Measurements from ENCODE around the gene OR2T34.
"Not testable (repeated sequence)": the region's sequence is repeated elsewhere in the genome, so short reads cannot be mapped to it uniquely, and the experiment has no call there.

The OR2T34 gene, protein sequence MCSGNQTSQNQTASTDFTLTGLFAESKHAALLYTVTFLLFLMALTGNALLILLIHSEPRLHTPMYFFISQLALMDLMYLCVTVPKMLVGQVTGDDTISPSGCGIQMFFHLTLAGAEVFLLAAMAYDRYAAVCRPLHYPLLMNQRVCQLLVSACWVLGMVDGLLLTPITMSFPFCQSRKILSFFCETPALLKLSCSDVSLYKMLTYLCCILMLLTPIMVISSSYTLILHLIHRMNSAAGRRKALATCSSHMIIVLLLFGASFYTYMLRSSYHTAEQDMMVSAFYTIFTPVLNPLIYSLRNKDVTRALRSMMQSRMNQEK

DNA sequence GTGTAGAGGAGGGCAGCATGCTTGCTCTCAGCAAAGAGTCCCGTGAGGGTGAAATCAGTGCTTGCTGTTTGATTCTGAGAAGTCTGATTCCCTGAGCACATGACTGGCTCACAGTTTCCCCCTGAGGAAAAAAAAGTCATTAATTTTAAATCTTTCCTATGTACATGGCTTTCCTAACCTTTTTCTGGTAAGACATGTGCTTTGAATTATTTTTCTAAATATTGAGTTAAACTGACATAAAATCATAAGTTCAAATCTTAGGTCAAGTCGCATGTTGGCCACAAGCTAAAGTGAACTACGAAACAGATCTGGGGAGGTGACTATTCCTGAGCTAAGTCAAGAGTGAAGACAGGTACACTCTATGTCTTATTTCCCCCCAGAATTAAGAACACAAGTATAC lies at the start of gene OR2T34:
OR2T34 (minus strand) TSS at position 101 of the 400 bp plus-strand sequence; CDS start at position 101, 0 bp downstream.
- DNase-seq: not testable (repeated sequence)

DNA sequence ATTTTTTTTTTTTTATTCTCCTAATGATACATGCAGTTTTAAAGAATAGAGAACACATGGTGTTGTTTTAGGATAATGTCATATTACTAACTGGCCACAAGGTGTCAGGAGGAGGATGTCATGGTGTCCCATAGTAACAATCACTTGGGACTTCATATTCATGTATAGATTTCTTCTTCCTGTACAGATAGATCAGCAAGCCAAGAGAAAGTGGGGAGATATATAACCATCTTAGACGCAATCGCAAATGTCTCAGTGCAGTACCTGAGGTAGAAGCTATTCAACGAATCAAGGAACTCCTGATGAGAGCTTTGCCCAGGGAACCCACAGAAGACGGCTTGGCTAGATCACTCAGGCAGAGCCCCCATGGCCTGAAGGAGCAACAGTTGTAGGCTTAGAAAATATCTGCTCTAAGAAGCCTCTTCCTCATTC lies 48.0 kb upstream of the OR2T34 start:
- DNase-seq: no peak

DNA sequence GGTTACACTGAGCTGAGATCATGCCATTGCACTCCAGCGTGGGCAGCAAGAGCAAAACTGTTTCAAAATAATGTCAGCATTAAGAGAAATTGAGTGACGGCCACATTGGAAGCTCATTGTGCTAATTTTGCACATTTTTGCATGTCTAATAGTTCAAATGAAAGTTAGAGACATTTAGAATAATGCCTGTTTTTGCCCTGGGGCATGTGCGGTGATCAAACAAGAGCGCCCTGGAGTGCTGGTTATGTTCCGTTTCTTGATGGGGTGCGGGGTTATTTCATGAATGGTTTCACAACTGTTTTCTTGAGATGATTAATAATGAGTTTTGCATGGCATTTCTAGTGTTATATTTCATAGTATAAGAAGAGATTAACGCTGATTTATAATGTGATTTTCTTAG lies 47.2 kb upstream of the OR2T34 start:
- DNase-seq: no peak

DNA sequence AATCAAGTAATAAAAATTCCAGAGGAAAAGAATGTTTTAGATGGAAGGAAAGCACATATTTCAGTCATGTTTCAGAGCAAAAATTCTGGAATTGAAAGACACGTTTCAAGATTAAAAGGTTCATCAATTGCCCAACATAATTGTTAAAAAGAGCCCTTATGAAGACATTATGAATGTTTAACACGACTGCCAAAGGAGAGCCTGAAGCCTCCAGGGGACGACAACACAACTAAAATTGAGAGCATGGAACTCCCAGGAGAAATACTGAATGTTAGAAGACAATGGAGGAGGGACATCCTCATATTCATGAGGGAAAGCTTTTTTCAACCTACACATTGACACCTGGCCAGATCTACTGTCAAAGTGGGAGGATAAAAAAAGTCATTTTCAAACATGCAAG lies 44.3 kb upstream of the OR2T34 start:
- DNase-seq: no peak

DNA sequence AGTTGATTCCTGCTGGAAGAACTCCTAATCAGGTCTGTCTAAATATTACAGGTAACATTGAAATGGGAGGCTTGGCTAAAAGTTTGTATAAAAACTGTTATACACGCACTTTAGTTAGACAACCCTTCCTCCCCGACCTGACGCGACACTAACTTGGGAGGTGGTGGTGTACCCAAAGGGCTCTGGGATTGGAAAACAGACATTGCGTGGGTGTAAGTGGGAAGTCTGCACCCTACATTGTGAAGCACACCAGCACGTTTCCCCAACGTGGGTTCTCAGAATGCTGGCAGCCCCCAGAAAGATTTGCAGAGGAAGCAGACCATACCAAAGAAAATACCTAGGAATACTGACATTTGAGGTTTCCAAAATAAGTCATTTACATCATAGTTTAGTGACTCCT lies 43.6 kb upstream of the OR2T34 start:
- no peak for DNase-seq

DNA sequence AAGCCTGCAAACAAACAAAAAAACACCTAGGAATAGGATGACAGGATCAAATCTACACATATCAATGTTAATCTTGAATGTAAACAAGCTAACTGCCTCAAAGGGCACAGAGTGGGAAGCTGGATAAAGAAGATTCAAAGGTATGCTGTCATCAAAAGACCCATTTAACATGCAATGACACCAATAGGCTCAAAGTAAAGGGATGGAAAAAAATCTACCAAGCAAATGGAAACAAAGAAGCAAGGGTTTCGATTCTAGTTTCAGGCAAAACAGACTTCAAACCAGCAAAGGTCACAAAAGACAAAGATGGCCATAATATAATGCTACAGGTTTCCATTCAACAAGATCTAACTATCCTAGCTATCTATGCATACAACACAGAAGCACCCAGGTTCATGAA lies 39.2 kb upstream of the OR2T34 start:
- no peak for DNase-seq

DNA sequence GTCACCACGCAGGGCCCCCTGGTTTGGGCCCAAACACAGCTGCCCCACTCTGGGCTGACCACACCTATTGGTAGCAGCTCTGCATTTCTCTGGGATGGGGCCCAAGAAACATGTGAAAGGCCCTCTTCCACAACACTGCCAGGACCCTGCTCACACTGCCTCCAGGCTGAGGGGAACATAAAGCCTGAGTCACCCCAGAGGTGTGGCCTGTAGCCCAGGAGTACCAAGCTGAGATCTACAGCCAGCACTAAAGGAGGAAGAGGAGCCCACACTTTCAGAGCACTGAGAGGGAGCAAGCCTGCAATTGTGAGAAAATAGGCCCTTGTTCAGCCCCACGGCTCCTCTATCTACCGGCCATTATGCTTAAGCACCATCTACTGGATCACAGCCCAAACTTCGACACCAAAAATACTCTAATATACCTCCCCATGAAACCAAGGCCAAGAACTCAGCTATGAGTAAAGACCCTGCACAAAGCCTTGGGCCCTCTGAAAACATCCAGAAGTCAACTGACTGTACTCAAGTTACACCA lies 37.4 kb upstream of the OR2T34 start:
- DNase-seq: no peak

DNA sequence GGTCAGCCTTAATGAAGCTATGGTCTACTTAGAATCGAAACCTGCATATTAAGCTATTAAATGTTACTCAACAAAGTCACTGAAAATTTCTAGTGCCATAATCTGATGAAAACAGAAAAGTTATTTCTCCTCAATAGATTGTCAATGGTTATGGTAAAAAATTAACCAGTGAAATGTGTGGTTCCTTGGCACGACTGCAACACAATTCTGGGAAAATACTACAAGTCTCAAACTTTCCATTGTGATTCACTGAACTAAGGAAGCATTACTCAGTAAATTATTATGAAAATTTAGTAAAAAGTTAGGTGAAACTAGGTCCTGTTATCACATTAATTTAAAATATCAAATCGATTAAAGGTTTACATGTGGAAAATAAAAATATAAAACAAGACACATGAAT lies 35.7 kb upstream of the OR2T34 start:
- DNase-seq: no peak

DNA sequence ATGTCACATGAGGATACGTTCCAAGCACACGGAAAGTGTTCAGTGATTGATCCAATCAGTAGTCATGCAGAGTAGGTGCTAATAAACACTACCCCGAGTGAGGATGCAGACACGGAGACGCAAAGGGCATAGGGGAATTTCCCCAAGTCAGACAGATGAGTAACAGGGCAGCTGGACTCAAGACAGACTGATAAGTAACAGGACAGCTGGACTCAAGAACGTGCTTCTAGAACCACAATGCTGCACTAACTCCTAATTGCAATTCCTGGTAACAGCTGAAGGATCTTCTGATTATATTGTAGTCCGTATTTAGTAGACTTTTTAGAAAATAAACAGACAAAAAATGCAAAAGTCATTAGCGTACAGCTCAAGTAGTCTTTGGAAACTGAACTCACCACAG lies 24.8 kb upstream of the OR2T34 start:
- DNase-seq: no peak

DNA sequence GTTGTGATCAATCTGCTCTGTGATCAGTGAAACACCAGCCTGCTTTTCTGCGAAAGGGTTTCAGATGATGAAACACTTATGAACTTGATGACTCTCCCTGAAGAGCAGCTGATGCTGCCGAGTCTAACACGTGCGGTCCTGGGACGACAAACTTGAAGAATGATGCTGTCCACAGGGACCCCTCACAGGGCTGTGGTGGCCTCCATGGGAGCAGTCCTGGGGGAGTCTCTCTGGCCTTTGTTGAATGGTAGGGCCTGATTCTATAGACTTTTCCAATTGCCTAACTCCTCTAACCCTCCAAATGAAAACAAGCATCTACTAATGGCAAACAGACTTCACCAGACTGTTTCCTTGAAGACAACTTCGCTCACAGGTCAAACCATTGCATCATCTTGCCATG lies 23.0 kb upstream of the OR2T34 start, which contains the start of gene OR2T10:
OR2T10 (minus strand) TSS at position 112 of the 400 bp plus-strand sequence. CDS start 3,932 bp downstream, outside the sequence.
- no peak for DNase-seq

DNA sequence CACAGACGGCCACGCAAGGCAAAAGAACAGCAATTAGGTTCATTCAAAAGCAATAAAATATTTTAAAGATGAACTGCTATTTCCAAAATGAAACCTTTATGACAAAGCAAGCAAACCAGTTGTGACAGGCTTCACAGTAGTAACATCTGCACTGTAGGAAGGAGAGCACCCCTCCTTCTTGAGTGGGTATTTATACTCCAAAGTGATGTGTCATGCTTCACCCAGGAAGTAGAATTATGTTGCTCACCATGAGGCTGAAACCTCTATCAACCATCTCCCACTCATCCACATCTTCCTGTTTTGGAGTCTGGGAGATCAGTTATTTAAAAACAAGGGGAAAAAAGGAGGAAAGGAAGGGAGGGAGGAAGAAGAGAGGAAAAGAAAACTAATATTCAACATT lies 22.1 kb upstream of the OR2T34 start:
- DNase-seq: no peak

DNA sequence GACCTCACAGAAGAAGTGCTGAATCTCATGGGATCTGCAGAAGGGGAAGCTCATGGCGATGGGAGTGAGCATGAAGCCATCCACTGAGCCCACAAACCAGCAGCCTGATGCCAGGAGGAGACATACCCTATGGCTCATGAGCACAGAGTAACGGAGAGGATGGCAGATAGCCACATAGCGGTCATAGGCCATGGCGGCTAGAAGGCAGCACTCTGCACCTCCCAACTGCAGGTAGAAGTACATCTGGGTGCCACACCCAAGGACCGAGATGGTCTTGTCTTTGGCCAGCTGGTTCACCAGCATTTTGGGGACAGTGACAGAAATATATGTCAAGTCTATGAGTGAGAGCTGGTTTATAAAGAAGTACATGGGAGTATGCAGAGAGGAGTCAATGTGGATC lies 18.7 kb upstream of the OR2T34 start:
- no peak for DNase-seq

DNA sequence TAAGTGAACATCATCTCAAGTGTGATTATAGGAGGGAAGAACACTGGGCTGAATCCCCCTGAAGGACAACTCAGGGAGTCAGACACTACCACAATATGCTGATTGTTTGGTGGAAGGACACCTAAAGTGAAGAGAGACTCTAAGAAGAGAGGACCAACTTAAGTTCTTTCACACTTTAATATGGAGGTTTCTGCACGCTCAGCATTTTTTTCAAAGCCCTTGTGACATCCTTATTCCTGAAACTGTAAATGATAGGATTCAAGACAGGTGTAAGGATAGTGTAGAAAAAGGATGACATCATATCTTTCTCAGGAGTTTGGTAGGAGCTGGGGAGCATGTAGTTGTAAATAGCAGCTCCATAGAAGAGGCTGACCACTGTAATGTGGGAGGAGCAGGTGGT lies 18.1 kb upstream of the OR2T34 start:
- no peak for DNase-seq

DNA sequence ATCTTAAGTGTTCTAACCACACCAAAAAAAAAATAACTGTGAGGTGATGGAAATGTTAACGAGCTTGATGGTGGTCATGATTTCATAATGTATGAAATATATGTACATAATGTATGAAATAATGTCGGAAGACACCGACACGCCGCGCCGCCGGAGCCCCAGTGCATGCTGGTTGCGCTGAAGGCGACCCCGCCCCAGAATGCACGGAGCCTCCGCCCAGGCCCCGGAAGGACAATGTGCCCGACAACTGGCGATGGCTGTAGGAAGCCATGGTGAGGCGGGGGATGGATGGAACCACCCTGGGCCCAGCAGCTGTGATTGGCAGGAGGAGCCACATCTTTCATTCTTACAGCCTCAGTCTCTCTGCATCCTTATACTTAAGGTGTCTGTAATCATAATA lies 15.5 kb upstream of the OR2T34 start:
- DNase-seq: no peak

DNA sequence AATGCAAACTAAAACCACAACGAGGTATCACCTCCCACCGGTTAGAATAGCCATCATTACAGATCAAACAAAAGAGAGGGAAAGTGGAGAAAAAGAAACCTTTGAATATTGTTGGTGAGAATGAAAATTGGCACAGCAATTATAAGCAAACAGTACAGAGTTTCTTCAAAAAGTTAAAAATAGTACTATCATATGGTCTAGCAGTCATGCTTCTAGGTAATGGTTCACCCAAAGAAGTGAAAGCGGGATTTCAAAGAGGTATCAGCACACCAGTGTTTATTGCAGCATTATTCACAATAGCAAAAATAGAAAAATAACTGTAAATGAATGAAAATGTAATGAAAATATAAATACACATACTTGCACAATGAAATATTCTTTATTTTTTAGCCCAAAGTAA lies 14.8 kb upstream of the OR2T34 start:
- no peak for DNase-seq

DNA sequence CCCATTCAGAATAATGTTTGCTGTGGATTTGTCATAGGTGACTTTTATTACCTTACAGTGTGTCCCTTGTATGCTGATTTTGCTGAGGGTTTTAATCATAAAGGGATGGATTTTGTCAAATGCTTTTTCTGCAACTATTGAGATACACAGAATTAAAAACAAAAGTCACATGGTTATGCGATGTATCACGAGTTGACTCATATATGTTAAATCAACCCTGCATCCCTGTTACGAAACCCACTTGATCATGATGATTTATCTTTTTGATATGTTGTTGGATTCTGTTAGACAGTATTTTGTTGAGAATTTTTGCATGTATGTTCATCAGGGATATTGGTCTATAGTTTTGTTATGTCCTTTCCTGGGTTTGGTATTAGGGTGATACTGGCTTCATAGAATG lies 10.7 kb upstream of the OR2T34 start:
- no peak for DNase-seq

DNA sequence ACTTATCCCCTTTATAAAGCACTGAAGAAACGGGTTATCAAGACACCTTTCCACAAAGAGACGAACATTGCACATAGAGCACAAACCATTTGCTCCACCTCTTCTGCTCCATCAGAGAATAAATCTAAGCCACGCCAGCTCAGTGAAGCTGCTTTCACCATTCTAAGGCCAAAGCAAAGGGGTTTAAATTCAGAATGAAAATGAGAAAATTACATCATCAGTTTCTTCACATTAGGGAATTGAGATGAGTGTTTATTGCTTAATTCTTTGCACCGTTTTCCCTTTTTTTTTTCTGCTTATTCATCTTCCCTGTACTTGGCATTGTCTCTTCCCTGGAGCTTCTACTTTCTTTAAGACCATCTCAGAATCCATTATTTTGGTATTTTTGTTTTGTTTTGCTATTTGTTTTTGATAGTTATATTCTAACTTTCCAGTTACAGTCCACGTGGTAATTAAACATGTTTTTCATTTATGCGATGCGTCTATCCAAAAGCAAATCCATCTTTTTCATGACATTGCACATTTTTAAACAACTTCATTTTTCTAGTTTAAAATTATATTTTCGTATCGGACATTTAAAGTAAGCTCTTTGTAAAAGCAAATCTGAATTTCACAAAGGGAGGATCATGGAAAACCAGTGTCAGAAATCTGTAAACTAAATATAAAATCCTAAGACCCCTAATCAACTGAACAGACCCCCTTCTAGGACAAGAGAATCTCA lies 1.9 kb upstream of the OR2T34 start:
- no peak for DNase-seq

DNA sequence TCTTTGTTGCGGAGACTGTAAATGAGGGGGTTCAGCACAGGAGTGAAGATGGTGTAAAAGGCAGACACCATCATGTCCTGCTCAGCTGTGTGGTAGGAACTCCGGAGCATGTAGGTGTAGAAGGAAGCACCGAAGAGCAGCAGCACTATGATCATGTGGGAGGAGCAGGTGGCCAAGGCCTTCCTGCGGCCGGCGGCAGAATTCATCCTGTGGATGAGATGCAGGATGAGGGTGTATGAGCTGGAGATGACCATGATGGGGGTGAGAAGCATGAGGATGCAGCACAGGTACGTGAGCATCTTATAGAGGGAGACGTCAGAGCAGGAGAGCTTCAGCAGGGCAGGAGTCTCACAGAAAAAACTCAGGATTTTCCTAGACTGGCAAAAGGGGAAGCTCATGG lies 701 bp downstream of the OR2T34 start:
- not testable (repeated sequence) for DNase-seq

DNA sequence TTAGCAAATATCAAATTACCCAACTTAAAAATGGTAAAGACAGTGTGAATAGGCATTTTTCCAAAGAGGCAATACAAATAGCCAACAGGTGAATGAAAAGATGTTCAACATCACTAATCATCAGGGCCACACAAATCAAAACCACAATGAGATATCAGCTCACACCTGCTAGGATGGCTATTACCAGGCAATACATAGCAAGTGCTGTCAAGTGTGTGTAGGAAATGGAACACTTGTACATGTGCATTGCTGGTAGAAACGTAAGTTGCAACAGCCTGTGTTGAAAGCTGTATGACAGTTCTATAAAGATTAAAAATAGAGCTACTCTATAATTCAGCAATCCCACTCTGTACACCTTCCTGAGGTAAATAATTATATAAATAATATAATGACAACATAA lies 2.5 kb downstream of the OR2T34 start:
- not testable (repeated sequence) for DNase-seq

DNA sequence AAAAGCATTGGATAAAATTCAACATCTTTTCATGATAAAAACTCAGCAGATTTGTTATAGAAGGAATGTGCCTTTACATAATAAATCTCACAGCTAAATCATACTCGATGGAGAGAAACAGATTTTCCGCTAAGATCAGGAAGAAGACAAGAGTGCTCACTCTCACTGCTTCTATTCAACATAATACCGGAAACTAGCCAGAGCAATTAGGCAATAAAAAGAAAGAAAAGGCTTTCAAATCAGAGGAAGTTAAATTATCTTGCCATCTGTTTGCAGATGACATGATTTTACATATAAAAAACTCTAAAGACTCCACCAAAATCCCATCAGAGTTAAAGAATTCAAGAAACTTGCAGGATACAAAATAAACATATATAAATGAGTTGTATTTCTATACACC lies 3.7 kb downstream of the OR2T34 start:
- DNase-seq: not testable (repeated sequence)

DNA sequence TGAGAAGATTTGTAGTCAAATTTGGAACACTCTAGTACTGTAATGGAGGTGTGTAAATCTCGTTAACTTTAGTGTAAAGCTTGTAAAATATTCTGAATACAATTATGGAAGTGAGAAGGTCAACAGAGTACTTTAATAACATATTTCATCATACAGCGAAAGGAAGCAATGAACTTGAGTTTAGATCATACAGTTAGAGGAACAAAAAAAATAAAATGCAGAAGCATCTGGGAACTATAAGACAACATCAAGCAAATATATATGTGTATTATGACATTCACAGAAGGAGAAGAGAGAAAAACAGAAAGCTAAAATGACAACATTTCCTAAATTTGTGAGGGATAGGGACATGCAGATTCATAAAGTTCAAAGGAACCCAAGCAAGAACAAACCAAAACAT lies 5.5 kb downstream of the OR2T34 start:
- DNase-seq: not testable (repeated sequence)

DNA sequence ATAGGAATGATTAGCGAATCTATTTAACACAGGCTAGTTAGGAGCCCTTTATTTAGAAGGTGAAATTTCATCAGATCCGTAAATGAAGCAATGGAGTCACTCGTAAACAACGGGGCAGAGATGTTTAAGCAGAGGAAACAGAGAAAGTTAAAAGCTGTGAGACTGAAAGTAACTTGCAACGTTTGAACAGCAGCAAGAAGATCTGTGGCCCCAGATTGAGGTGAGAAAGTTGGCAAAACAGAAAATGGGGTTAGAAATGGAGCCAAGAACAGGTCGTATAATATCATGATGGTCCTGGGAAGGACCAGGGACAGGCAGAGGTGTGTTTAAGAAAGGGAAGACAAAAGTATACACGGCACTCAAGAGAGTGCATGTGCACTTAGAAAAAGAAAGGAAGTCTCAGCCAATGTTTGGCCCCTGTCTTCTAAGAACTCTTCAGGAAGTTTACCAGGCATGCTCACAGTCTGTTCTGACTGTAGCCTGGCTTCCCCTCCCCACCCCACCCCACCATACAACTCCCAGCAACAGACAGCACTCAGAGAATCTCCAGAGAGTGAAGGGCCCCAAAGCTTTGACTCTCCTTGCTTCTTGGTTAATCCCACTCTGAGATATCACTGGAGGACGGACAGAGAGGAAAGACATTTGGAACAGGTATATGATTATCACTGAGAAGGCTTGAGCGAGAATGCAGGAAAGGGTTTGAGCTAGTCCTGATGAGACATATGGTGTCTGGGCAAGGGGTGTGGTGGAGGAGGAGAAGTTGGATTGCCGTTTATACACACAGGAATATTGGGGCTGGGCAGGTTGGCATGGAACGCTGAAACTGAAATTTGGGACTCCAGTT lies 8.8 kb downstream of the OR2T34 start:
- not testable (repeated sequence) for DNase-seq

DNA sequence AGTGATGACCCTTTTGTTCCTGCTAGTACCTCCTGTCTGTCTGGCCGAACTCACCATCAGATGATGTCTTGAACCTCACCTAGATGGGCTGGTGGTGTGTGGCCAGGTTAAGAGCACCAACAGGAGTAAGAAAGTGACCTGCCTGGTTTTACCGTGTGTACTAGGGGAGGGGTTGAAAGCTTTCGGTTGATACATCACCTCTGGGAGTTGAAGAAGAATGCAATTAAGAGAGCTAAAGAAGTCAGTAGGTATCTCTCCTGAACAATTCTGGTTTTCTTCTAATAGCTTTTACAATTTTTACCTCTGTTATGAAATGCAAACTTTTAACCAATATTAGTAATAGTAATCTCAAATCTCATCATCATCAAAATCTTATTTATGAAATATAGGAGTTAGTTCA lies 11.9 kb downstream of the OR2T34 start, which contains the start of gene OR2T29:
OR2T29 (minus strand) TSS at position 101 of the 400 bp plus-strand sequence. CDS start 3,281 bp downstream, outside the sequence.
- not testable (repeated sequence) for DNase-seq
